Brain microvascular endothelial cell (primary cell): Measurements from ENCODE around the gene CKLF.

Experiments used
- DNase-seq: peaks from one replicate; pipeline ENCODE4 v3.0.0-alpha.2; 2020
- H3K27ac ChIP-seq: fragments of 250-450 bp; sonication (Bioruptor Pico); 2 replicates; pipeline ENCODE4 v1.5.1; 2020; ENCODE audit warnings: mild to moderate bottlenecking, moderate library complexity
- H3K27me3 ChIP-seq: fragments of 250-450 bp; sonication (Bioruptor Pico); replicated peaks from 2 replicates; pipeline ENCODE4 v1.5.1; 2020; ENCODE audit warnings: mild to moderate bottlenecking
- H3K36me3 ChIP-seq: fragments of 250-450 bp; sonication (Bioruptor Pico); replicated peaks from 2 replicates; pipeline ENCODE4 v1.5.1; 2020; ENCODE audit warnings: mild to moderate bottlenecking
- H3K4me3 ChIP-seq: 2 replicates; pipeline ENCODE4 v1.5.1; 2011; ENCODE audit warnings: low read depth, mild to moderate bottlenecking, control low read depth, low read length, moderate library complexity
- CTCF ChIP-seq: IDR thresholded peaks from 2 replicates; pipeline ENCODE4 v1.5.1; 2011; ENCODE audit warnings: low read depth, mild to moderate bottlenecking, moderate library complexity, low read length, control low read depth, inconsistent platforms; ENCODE audit errors: missing control alignments
- in situ Hi-C: cut with HindIII; loops from 2 replicates; pipeline ENCODE4 v1.10.0; 2017; ENCODE audit warnings: low sequenced_read_pairs, low pct_ligation_motif_present

Gene CKLF

GRCh38 chr16:66599726-66600125 is 47.4 kb downstream of the CKLF start:
- no peak for DNase-seq
- H3K4me3 ChIP-seq = no peak overlapping the region
- no peak for TF ChIP-seq CTCF
- no peak overlapping the region for H3K27ac ChIP-seq
- in situ Hi-C loops = no loop called here
- H3K36me3 ChIP-seq = no peaks in the 10 kb centered on the region
- no peaks in the 10 kb centered on the region for H3K27me3 ChIP-seq

DNA sequence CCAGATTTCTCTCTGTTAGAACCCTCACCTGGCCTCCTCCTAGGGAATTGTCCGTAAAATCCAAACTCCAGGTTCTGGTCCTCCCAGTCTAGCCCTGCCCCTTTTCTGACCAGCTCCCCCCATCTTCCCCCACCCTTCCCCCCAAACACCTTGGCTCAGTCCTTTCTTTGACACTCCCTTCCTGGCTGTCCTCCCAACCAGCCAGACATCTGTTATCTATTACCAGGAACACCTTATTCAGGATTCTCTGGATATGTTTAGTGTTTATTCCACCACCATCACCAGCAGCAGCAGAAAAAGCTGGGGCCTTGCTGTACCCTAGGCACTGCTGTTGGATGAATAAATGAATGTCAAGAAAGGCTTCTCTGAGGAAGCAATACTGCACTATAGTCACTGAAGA is 48.1 kb downstream of the CKLF start:
- DNase-seq = no peak
- Histone ChIP-seq H3K27ac (no peak overlapping the region), H3K27me3 (no peaks in the 10 kb centered on the region), H3K36me3 (no peaks in the 10 kb centered on the region), H3K4me3 (no peak overlapping the region)
- in situ Hi-C loops = no loop called here
- TF ChIP-seq CTCF = no peak

DNA sequence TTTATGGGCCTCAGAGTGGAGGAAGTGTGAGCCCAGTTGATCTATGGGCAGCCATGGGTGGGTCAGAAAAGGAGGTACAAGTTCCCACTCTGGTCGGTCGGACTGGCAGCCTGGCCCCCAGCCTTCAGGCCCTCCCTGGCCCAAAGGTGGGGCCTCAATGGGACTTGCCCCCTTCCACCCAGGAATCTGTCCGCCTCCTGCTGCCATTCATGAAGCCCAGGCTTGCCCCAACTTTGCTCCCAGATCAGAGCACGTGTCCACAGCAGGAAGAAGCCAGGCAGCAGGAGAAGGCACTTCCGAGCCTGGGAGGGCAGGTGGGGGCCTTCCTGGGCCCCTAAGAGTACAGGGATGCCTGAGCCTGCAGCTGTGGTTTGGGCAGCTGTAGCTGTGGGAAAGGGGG is 49.1 kb downstream of the CKLF start:
- no peak overlapping the region for H3K4me3 ChIP-seq
- no peak for DNase-seq
- no peaks in the 10 kb centered on the region for H3K27me3 ChIP-seq
- H3K27ac ChIP-seq = no peak overlapping the region
- no peaks in the 10 kb centered on the region for H3K36me3 ChIP-seq
- TF ChIP-seq CTCF = no peak
- in situ Hi-C loops = no loop called here

- peak overlapping the region; percentile 37 for H3K27ac ChIP-seq
- H3K36me3 ChIP-seq = peaks cover 1% of the 10 kb centered on the region
- peak overlapping the region; percentile 74 for H3K4me3 ChIP-seq
- TF ChIP-seq CTCF = no peak
- in situ Hi-C loops = no loop called here
- DNase-seq = peak; percentile 41
- H3K27me3 ChIP-seq = no peaks in the 10 kb centered on the region
Observed at GRCh38 chr16:66603537-66604375, 51.4 kb downstream of the CKLF start.

DNA sequence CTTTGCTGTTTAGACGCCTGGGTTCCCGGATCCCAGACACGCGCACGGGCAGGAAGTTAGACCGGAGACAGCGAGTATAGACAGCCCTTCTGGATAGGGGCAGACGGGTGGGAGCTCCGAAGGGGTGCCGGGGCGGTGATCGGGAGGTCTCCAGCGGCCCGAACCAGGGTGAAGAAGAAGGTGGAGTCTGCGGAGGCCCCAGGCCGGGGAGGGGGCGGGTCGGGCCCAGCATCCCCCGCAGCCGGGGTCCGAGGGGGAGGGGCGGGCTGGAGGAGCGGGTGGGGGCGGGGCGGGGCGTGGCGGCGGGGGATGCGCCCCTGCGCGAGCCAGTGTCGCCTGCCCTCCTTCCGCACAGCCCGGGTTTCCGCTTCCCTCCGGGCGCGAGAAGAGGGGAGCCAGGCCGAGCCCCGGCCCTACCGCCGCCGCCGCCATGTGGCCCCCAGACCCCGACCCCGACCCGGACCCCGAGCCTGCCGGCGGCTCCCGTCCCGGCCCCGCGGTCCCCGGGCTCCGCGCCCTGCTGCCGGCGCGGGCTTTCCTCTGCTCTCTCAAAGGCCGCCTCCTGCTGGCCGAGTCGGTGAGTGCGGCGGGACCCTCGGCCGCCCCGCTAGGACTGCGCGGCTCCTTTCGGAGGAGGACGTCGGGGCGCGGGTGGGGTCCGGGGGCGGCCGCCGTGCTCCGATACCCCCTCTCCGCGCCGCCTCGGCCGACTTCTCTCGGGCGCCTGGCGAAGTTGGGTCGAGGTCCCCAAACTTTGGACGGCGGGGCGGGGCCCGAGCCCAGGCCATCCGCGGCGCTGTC is 52.2 kb downstream of the CKLF start, which contains the start of gene CMTM3:
Gene CMTM3 (plus strand): TSS at position 329 of the 801 bp plus-strand sequence. CDS start 102 bp downstream, at position 431.
- H3K27ac ChIP-seq = peak within 1 kb of the TSS; percentile 71
- peak; percentile 67 for TF ChIP-seq CTCF
- peak; percentile 49 for DNase-seq
- H3K27me3 ChIP-seq = no peaks in the 10 kb centered on the region
- peak within 1 kb of the TSS; percentile 74 for H3K4me3 ChIP-seq
- H3K36me3 ChIP-seq = peaks cover 10% of the 10 kb centered on the region
- in situ Hi-C loops = no loop called here
